Astrocyte (in vitro differentiated cells and primary cell): ENCODE data around the gene GRID2IP.

Source experiments
- CTCF ChIP-seq: IDR thresholded peaks from 2 replicates; pipeline ENCODE4 v1.5.1; 2011; ENCODE audit warnings: low read depth, mild to moderate bottlenecking, inconsistent platforms, low read length, moderate library complexity; ENCODE audit not compliant: insufficient read depth
- EZH2 ChIP-seq: IDR thresholded peaks from 2 replicates; pipeline ENCODE4 v1.6.1; 2012; ENCODE audit warnings: mild to moderate bottlenecking, low read length, inconsistent platforms; ENCODE audit not compliant: insufficient read depth

DNA sequence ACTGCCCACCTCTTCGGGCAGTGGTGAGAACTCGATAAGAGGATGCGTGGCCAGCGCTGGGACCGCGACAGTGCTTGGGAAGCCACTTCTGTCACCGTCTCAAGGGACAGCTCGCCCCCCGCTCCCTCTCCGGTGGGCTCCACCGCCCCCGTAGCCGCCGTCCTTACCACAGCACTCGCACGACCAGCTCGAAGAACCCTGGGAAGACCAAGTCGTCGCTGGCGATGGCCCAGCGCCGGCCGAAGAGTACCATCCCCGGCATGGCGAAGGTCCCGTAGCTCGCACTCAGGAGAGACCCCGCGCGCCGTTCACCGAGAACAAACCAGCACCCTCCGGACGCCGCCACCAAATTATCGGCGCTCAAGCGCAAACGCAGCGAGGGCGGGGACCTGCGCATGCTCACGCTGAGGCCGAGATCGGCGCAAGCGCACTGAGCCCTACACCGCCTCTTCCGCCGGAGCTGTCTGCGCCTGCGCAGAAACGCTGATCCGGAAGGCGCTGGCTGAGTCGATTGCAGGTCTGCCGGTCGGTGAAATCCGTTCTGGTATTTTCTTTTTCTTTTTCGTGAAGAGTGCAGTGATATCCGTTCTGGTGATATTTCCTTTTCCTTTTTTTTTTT lies 103.6 kb downstream of the GRID2IP start, which contains the start of gene DAGLB:
- TF ChIP-seq CTCF (no peak), EZH2 (no peak)
